ENCODE measurements around the gene SMIM9.
A peak's percentile ranks its signal among the peaks of the same experiment; 100 is the strongest.

The SMIM9 gene

GRCh38 chrX:154809939-154810665, 24.4 kb downstream of the SMIM9 start:
- no peak for DNase-seq (ENCODE audit: low read depth, low spot score)
- H3K36me3 ChIP-seq (ENCODE audit: insufficient read depth, low read length), result no peaks in the 10 kb centered on the region
- no peak overlapping the region for H3K9ac ChIP-seq (ENCODE audit: insufficient read length)
- no peak for TF ChIP-seq EZH2 (IDR thresholded peaks at IDR 0.05)
- TF ChIP-seq POLR2AphosphoS5 (IDR thresholded peaks at IDR 0.05; ENCODE audit: borderline replicate concordance, low read depth, low read length), result no peak
- no peak for TF ChIP-seq FOXP2 (optimal IDR thresholded peaks at IDR 0.05; ENCODE audit: control extremely low read depth, extremely low read length, insufficient read depth)
- H3K27ac ChIP-seq, result no peak overlapping the region
- no peak overlapping the region for H3K4me3 ChIP-seq
- no peaks in the 10 kb centered on the region for H3K9me3 ChIP-seq (ENCODE audit: low read depth, low read length)

- Histone ChIP-seq H3K9me3 (ENCODE audit: low read depth, low read length) (no peaks in the 10 kb centered on the region), H3K9ac (ENCODE audit: insufficient read length) (no peak overlapping the region), H3K27ac (no peak overlapping the region), H3K4me3 (no peak overlapping the region), H3K36me3 (ENCODE audit: insufficient read depth, low read length) (no peaks in the 10 kb centered on the region)
- no peak for TF ChIP-seq POLR2AphosphoS5 (IDR thresholded peaks at IDR 0.05; ENCODE audit: borderline replicate concordance, low read depth, low read length)
- no peak for TF ChIP-seq FOXP2 (optimal IDR thresholded peaks at IDR 0.05; ENCODE audit: control extremely low read depth, extremely low read length, insufficient read depth)
- TF ChIP-seq EZH2 (IDR thresholded peaks at IDR 0.05), result no peak
- DNase-seq (ENCODE audit: low read depth, low spot score), result no peak
These were observed 27.5 kb downstream of the SMIM9 start for GRCh38 chrX:154806837-154807501.

GRCh38 chrX:154805696-154806091, 28.8 kb downstream of the SMIM9 start:
- Histone ChIP-seq H3K9ac (ENCODE audit: insufficient read length) (peak overlapping the region; percentile 63), H3K27ac (no peak overlapping the region), H3K4me3 (peak overlapping the region; percentile 81), H3K36me3 (ENCODE audit: insufficient read depth, low read length) (no peaks in the 10 kb centered on the region), H3K9me3 (ENCODE audit: low read depth, low read length) (no peaks in the 10 kb centered on the region)
- DNase-seq (ENCODE audit: low read depth, low spot score), result no peak
- no peak for TF ChIP-seq FOXP2 (optimal IDR thresholded peaks at IDR 0.05; ENCODE audit: control extremely low read depth, extremely low read length, insufficient read depth)
- no peak for TF ChIP-seq POLR2AphosphoS5 (IDR thresholded peaks at IDR 0.05; ENCODE audit: borderline replicate concordance, low read depth, low read length)
- TF ChIP-seq EZH2 (IDR thresholded peaks at IDR 0.05), result no peak

GRCh38 chrX:154804957-154805695, 29.3 kb downstream of the SMIM9 start, which contains the start of gene MPP1:
Gene MPP1 (minus strand): TSS chrX:154805485. CDS start chrX:154805373, 112 bp downstream.
- no peak for DNase-seq (ENCODE audit: low read depth, low spot score)
- Histone ChIP-seq H3K9ac (ENCODE audit: insufficient read length) (peak within 1 kb of the TSS; percentile 71), H3K36me3 (ENCODE audit: insufficient read depth, low read length) (no peaks in the 10 kb centered on the region), H3K27ac (no peak within 1 kb of the TSS), H3K4me3 (peak within 1 kb of the TSS; percentile 81), H3K9me3 (ENCODE audit: low read depth, low read length) (no peaks in the 10 kb centered on the region)
- TF ChIP-seq POLR2AphosphoS5 (IDR thresholded peaks at IDR 0.05; ENCODE audit: borderline replicate concordance, low read depth, low read length) (peak; percentile 53; the same call in 1 of the 2 replicates), EZH2 (IDR thresholded peaks at IDR 0.05) (no peak), FOXP2 (optimal IDR thresholded peaks at IDR 0.05; ENCODE audit: control extremely low read depth, extremely low read length, insufficient read depth) (no peak)

GRCh38 chrX:154804261-154804956, 30.1 kb downstream of the SMIM9 start:
- no peak for TF ChIP-seq FOXP2 (optimal IDR thresholded peaks at IDR 0.05; ENCODE audit: control extremely low read depth, extremely low read length, insufficient read depth)
- no peak for TF ChIP-seq POLR2AphosphoS5 (IDR thresholded peaks at IDR 0.05; ENCODE audit: borderline replicate concordance, low read depth, low read length)
- no peak for TF ChIP-seq EZH2 (IDR thresholded peaks at IDR 0.05)
- Histone ChIP-seq H3K27ac (no peak overlapping the region), H3K9me3 (ENCODE audit: low read depth, low read length) (no peaks in the 10 kb centered on the region), H3K4me3 (peak overlapping the region; percentile 81), H3K9ac (ENCODE audit: insufficient read length) (peak overlapping the region; percentile 71), H3K36me3 (ENCODE audit: insufficient read depth, low read length) (no peaks in the 10 kb centered on the region)
- DNase-seq (ENCODE audit: low read depth, low spot score), result no peak

- no peaks in the 10 kb centered on the region for H3K9me3 ChIP-seq (ENCODE audit: low read depth, low read length)
- H3K36me3 ChIP-seq (ENCODE audit: insufficient read depth, low read length), result no peaks in the 10 kb centered on the region
- H3K9ac ChIP-seq (ENCODE audit: insufficient read length), result no peak overlapping the region
- H3K4me3 ChIP-seq, result no peak overlapping the region
- no peak overlapping the region for H3K27ac ChIP-seq
- no peak for DNase-seq (ENCODE audit: low read depth, low spot score)
- TF ChIP-seq FOXP2 (optimal IDR thresholded peaks at IDR 0.05; ENCODE audit: control extremely low read depth, extremely low read length, insufficient read depth) (no peak), EZH2 (IDR thresholded peaks at IDR 0.05) (no peak), POLR2AphosphoS5 (IDR thresholded peaks at IDR 0.05; ENCODE audit: borderline replicate concordance, low read depth, low read length) (no peak)
These were observed 31.5 kb downstream of the SMIM9 start for GRCh38 chrX:154802947-154803346.

- no peak for DNase-seq (ENCODE audit: low read depth, low spot score)
- Histone ChIP-seq H3K27ac (no peak overlapping the region), H3K9ac (ENCODE audit: insufficient read length) (no peak overlapping the region), H3K9me3 (ENCODE audit: low read depth, low read length) (no peaks in the 10 kb centered on the region), H3K36me3 (ENCODE audit: insufficient read depth, low read length) (no peaks in the 10 kb centered on the region), H3K4me3 (no peak overlapping the region)
- TF ChIP-seq POLR2AphosphoS5 (IDR thresholded peaks at IDR 0.05; ENCODE audit: borderline replicate concordance, low read depth, low read length), result no peak
- no peak for TF ChIP-seq EZH2 (IDR thresholded peaks at IDR 0.05)
- no peak for TF ChIP-seq FOXP2 (optimal IDR thresholded peaks at IDR 0.05; ENCODE audit: control extremely low read depth, extremely low read length, insufficient read depth)
These were observed 33.8 kb downstream of the SMIM9 start for GRCh38 chrX:154800478-154801210.

Data from SK-N-MC (cell line).